Stimulated activated CD4-positive, alpha-beta T cell treated with anti-CD3 and anti-CD28 coated beads, Interleukin-1b, Interleukin-23, amount 100 ng/mL, for 48 hours (primary cell): Measurements from ENCODE around the gene UQCC5.

Source experiments
- DNase-seq: peaks from one replicate; pipeline ENCODE4 v3.0.0-alpha.2; 2020

UQCC5 gene

DNA sequence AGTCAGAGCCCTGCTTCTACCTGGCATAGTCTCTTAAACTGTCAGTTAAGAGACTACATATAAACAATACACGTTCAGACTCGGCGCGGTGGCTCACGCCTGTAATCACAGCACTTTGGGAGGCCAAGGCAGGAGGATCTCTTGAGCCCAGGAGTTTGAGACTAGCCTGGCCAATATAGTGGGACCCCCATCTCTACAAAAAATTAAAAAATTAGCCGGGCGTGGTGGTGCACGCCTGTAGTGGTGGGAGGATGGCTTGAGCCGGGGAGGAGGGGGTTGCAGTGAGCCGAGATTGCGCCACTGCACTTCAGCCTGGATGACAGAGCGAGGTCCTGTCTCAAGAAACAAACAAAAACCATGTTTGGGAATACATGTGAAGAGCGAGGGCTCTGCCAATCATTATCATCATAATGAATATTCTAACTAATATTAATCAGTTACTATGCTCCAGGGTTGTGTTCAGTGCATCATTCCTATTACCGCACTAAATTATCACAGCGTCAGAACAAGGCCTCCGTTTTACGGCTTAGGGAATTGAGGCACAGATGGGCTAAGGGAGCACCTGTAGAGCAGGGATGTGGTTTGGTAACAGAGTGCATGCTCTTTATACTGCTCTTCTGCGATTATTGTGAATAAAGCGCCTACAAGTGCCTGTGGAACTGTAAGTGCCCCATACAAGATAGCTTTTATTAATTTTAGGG is 844 bp upstream of the UQCC5 start:
- DNase-seq, result no peak

DNA sequence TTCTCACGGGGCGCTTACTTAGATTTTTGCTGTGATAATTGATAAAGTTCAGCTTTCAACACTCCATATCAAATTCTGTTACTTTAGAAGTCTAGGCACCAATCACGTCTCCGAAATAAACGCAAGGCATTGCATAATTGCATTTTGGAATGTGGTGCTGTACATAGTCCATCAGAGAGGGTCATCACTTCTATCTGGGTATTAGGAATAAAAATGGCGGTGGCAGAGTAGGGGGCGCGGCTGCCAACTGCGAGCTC is 365 bp upstream of the UQCC5 start:
- no peak for DNase-seq

DNA sequence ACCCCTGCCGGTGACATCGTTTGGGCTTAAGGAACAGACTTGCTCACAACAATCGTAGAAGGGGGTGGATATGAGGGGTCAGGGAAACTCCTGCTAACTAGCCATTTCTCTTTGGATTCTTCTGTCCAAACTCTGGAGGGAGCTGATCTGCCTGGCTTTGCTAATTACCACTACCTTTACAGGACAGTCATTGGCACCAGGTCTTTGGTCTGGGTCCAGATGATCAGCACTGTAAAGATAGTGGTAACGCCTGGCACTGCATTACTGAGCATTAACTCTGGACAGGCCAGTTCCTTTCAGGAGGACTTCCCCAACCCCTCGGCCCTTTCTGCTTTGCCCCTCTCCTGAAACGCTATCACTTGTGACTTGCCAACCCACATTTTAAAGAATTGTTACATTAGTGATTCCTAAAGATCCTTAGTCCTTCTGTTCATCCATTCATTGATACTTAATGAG is 788 bp downstream of the UQCC5 start:
- no peak for DNase-seq

DNA sequence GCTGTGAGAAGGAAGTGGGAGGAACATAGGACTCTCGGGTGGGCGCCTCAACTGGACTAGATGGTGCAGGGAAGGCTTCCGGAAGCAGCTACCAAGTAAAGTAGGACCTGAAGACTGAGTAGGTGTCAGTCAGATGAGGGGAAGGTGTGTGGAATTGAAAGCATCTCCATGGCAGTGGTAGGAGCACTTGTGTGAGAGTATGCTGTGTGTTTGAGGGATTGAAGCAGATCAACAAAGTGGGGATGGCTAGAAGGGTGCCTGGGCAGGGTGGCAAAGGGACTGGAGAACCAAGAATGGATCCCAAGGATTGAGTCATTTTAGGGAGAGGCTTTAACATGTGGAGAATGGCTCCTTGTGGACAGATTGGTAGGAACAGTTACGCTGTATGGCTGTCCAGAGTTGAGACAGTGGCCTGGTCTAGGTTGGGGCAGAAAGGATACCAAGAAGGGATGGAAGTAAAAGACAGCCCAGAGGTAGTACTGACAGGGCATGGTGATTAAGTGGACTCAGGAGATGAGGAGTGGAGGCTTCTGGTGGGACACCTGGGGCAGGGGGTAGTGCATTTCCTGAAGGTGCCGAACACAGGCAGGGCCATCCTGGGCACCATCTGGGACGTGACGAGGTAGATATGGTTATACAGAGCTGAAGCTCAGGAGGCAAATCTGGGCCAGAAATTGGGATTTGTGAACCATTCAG is 1.5 kb downstream of the UQCC5 start:
- no peak for DNase-seq

DNA sequence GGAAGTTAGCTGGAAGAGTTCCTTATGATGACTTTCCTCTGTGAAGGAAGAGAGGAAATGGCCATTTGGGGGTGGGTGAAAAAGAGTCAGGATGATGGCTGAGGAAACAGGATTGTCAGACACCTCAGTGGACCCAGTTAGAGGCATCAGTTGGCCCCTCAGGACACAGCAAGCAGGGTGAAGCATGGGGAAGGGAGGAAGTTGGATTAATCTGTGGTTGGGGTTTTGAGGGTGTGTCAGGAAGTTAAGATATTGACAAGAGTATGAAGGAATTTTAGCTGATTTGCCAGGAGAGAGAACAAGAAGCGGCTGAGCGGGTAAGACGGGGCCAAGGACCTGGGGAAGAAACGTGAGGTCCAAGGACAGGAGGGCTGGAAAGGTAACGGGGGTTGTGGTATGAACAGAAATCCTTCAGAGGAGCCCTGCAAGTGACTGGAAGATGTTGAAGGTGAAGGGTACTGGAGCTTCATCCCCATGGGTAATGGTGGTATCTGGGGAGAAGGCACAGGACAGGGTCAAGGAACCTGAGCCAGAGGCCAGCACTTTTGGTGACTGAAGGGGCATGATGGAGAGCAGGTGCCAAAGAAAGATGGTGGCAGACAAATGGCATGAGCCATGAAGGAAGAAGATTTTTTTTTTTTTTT is 2.7 kb downstream of the UQCC5 start:
- no peak for DNase-seq

DNA sequence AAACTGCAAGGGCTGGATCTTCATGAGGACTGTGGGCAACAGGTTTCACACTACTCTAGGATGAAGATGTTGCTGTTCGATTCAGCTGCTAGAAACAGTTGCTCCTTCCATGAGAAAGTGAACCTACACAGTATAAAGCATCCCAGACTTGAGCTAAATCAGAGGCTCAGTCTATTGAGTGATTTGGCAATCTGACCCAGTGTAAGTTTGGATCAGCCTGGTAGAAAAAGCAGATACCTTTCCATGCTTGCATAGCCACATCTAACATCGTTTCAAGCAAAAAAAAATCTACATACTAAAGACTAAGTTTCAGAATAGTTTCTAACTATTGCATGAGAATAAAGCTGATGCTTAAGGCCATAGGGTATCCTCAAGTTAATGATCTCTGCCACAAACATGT is 4.6 kb downstream of the UQCC5 start:
- no peak for DNase-seq

DNA sequence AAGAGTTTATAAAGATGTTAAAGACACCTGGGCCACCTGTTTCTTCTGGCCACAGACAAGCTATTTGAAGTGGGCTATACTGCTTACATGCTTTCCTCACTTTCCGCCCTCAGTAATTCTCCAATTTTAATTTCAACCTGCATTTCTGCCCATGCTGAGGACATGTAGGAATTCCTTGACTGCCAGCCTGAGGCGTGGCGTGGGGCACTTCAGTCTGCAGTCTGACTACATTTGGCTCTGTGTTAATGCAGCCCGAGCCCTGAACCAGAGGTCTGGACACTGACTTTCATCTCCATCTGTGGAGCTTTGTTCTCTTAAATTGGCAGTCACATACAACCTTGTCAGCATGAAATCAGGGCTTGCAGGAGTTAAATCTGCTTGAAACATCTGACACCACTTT is 8.5 kb downstream of the UQCC5 start:
- DNase-seq, result no peak

DNA sequence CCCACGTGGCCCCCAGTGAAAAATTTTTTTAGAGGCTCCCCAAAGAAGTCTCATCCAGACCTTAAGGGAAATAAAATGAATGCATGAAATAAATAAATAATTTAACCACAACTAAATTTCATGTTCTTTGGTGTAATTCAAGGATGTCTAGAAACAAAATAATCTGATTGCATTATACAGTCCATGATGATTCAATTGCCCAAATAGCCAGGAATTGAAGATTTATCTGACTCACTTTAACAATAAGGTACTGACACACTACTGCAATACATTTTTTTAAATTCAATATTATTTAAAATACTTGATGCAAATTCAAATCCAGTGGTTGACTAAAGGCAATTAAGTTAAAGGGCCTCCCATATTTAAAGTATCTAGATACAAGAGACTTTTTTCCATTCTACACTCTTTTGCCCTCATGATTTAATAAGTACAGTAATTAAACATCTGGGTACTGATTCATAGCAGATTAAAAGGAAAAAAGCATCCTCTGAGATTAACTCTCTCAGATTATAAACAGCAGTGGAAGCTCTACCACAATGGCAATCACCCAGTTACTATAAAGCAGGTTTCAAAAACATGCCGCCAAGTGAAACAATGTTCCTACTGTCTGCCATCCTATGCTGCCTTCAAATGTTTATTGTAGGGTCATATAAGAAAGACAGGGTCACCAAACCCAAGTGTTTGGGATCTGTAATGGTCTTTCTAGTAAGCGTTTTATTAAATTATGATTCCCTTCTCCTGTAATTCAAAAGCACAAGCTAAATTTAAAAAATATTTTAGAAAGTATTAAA is 9.9 kb downstream of the UQCC5 start:
- no peak for DNase-seq

DNA sequence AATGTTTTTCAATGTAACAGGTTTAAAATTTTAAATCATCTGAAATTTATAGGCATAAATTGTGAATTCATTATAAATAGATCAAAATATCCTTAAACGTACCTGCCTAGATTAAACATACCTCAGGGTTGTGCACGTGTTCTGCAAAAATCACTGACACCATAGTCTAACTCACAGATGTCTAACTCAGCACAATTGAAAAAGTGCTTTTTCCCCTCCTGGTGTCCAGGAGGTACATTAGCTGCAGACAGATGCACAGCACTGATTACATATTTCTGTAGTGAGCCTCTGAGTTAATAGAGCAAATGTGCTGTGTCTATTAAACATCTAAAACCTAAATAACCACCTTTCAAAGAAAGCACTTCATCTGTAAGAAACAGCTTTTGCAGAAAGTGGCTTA is 10.7 kb downstream of the UQCC5 start:
- no peak for DNase-seq

DNA sequence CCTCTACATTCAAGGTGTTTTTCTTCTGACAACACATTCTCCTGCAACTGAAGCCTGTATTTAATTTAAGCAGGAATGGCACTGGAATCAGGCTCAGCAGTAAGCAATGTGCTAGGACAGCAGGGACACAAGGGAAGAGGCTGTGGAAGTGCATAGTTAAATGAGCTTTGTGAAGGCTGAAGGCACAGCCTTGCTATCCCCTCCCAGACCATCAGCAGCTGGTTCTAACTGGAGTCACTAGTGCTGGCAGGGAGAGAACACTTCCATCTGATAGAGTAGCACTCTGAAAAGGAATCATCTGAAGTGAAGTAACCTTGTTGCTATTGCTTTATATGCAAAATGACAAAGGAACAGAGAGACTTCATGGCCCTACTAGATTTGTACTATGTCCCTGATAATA is 14.7 kb downstream of the UQCC5 start:
- no peak for DNase-seq

DNA sequence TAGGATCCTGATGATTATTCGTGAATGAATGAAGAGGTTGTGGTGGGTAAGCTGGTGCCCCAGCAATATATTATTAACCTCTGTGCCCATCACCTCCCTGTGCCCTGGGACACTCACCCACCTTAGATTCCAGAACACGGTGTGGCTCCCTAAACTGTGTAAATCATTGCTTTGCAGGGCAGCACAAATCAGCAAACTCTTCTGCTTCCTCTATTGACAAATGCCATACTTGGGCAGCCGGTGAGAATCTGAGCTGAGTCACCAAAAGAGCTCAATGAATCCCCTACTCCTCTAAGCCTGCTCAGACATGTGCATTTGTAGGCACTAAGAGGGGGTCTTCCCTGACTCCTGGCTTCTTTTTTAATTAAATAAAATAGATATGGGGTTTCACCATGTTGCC is 15.7 kb downstream of the UQCC5 start:
- no peak for DNase-seq

DNA sequence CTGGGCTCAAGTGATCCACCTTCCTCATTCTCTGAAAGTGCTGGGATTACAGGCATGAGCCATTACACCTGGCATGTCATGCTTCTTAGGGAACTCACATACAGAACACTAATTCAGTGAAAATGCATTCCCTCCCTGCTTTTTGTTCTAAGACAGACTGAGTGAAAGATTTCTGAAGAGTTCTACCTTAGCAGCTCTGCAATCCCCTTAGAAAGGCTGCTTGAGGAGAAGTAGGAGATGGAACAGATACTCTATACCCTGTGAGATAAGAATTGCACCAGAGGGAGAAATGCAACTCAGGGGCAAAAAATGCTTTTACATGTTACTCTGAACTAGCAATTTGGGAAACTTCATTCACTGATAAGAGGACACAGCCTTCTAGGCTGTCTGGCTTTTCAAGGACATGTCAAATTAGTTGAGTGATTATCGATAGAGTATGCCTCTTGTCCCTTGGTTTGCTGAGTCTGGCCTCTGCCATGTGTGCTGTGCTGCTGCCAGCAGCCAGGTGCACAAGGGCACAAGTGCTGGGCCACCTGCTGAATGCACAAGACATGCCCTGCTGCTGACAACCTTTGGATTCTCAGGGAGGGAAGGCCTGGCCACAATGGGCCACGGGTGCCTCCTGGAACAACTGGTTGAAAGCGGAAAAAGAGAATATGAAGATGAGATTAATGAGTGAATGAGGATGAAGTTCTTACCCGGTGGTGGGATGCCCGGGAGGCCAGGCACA is 17.8 kb downstream of the UQCC5 start:
- no peak for DNase-seq

DNA sequence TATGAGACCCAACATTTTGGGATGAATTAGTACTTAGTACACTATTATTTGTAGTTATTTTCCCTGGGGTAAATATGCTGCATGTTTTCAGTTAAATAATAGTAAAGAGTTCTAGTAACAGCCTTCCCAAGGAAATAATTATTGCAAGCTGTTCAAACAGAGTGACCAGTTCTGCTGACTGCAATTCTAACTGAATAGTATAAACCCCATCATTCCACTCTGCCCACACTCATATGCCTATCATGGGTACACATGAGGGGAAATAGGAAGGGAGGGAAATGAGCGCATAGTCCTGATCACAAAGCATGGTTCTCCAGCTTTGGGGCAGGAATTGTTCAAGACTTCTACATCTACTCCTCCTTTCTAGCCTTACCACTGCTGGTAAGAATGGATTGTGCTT is 18.7 kb downstream of the UQCC5 start:
- no peak for DNase-seq

DNA sequence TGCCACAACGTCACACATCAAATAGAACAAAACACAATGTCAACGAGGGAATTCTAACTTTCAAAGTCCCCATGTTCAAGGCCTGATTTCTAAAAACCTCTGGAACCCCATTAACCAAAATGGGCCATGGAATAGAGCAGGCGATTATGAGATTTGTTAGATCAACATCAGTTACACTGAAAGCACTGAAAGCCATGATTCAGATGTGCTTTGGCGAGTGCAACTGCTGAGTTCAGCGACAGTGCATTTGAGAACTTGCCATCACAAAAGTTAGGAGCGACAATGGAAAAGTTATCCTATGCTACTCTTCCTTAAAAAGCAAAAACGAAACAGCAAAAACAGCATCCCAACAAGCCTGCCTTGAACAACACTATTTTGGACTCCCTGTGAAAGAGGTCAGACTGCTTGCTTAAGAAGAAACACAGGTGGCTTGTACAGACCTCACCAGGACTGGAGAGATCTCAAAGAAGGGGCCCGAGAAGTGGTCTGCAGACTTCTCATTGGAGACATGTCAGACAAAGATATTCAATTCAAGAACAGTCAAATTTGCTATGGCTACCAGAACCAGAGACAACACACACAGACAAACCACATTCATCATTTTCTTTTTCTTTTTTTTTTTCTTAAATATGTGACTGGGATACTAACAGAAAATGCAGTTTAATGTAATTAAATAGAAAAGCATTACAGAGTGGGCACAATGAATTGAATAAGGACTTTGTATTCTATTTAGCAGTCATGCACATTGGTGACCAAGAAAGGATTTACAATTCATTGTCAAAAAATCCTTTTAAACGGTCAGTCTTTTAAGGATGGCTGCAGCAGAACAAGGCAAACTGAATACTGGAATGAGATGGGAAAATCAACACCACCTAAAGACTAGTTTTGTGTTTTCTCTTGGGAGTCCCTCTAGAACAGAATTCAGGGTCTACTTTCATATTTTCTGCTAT is 20.9 kb downstream of the UQCC5 start:
- no peak for DNase-seq

DNA sequence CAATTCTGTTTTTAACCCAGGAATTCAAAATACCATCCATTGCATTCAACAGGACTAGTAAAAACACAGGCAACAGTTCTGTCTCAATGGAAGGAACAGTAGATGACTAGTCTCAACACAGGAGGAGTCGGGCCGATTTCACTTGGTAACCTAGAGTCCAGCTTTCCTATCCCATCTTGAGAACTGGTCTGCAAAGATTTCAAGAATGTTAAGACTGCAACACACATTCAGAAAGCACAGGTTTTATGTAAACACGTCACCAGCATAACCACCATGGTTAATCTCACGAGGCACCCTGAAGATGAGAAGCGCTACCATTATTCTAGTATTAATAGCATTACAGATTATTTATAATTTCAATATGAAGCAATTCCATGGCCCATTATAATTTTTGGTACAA is 22.0 kb downstream of the UQCC5 start:
- DNase-seq, result no peak

DNA sequence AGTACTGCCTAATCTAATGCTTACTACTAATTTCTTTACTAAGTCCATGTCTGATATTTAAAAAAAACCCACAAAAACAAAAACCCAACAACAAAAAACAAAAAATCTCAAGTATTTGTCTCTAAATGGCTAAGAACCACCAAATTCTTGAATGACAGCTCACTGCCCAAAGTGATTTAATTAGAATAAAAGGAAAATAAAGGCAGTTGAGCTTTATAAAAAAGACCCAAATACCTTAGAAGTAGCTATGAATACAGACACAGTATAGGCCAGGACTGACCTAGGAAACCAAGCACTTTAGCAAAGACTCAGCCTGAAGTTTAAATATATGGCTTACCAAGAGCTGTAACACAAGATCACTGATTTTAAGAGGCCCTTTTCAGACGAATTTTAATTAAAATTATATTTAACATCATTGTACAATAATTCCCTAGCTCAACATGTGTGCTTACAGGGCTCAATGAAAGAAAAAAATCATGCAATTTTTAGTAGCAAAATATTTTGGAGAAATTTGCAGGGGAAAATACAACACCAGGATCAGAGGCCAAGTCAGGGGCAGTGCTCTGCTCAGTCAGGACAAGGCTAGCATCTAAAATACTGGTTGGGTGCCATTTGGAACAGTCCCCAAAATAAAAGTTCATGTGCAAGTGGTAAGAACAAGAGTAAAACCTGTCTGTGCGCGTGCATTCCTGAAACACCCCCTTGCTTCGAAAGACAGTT is 24.8 kb downstream of the UQCC5 start:
- no peak for DNase-seq

DNA sequence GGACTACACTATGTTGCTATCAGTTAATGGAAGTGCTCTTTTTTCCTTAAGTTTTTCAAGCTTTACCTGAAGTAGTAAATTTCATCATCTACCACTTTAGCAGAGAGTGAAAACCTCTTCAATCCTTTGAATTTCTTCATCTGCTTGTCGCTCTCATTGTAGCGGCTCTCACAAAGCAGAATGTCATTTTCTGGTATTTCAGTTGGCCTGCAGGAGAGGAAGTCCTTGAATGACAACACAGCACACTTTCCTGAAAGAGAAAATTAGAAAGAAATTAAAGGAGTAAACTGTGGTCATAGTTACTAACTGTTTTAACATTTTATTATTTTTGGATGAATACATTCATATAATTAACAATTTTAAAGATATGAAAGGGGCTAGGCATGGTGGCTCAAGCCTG is 27.6 kb downstream of the UQCC5 start:
- no peak for DNase-seq

DNA sequence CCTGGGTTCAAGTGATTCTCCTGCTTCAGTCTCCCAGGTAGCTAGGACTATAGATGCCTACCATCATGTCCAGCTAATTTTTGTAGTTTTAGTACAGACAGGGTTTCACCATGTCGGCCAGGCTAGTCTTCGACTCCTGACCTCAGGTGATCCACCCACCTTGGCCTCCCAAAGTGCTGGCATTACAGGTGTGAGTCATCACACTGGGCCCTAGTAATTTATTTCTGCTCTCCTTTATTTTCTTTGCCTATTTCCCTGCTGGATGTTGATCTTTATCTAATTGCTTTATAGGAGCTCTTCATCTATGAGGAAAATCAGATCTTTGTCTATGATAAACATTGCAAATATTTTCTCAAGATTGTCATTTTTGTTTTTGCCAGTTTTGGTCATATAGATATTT is 31.7 kb downstream of the UQCC5 start:
- no peak for DNase-seq

DNA sequence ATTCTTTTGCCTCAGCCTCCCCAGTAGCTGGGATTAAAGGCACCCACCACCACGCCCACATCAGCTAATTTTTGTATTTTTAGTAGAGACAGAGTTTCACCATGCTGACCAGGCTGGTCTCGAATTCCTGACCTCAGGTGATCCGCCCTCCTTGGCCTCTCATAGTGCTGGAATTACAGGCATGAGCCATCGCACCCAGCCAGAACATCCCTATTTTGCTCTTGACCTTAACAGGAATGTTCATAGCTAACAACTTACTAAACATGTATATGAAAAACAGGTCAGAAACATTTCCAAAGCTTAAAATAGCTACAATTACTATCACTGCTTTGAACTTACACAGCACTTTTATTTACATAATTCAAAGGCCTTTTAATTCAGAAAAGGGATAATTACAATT is 33.7 kb downstream of the UQCC5 start:
- DNase-seq, result no peak

DNA sequence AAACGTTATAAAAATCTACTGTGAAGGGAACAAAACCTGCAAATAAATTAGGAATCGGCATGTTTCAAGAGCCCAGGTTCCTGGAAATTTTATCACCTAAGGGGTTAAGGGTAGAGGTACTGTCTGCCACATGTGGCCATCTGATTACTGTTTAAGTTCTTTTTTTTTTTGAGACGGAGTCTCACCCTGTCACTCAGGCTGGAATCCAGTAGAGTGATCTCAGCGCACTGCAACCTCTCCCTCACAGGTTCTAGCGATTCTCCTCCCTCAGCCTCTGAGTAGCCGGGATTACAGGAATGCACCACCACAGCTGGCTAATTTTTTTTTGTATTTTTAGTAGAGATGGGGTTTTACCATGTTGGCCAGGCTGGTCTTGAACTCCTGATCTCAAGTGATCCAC is 35.8 kb downstream of the UQCC5 start:
- DNase-seq, result no peak
